Sigmoid colon (tissue), 7 donors: ENCODE results near the gene NCS1. TPM values are rescaled to one million over a fixed set of nuclear protein-coding genes. Genes with fewer than 3 reads are reported as not detected.
A peak's percentile ranks its signal among the peaks of the same experiment; 100 is the strongest.
"Not testable (repeated sequence)": the region's sequence is repeated elsewhere in the genome, so short reads cannot be mapped to it uniquely, and the experiment has no call there.

Experiments
- DNase-seq: peaks from one replicate; pipeline ENCODE4 v3.0.0-alpha.2; 2019
- H3K27ac ChIP-seq, 4 donors: fragments of 200-600 bp; sonication (generic); one replicate each; pipeline ENCODE4 v1.5.1; 2016 to 2019; ENCODE audit warnings: mild to moderate bottlenecking in 1 of 4
- H3K27me3 ChIP-seq, 3 donors: fragments of 200-600 bp; sonication (generic); one replicate each; pipeline ENCODE4 v1.5.1; 2019; ENCODE audit warnings: mild to moderate bottlenecking in 1 of 3
- H3K36me3 ChIP-seq, 4 donors: fragments of 200-600 bp; sonication (generic); one replicate each; pipeline ENCODE4 v1.5.1; 2016 to 2019
- H3K4me1 ChIP-seq, 4 donors: fragments of 200-600 bp; sonication (generic); one replicate each; pipeline ENCODE4 v1.5.1; 2017 to 2019
- H3K4me3 ChIP-seq, 4 donors: fragments of 200-600 bp; sonication (generic); one replicate each; pipeline ENCODE4 v1.5.1; 2017 to 2019; ENCODE audit warnings: mild to moderate bottlenecking in 2 of 4, moderate library complexity in 1 of 4
- H3K9me3 ChIP-seq, 4 donors: fragments of 200-600 bp in 3 of 4; sonication (generic) in 3 of 4; one replicate each; pipeline versions ENCODE4 v1.5.1 to v1.6.1; 2013 to 2019
- CTCF ChIP-seq, 4 experiments: fragments of 450-650 bp in 3 of 4; fragments of 200-600 bp in 1 of 4; IDR thresholded peaks; one replicate each; pipeline ENCODE4 v1.5.1; 2016 to 2019; ENCODE audit warnings: antibody characterized with exemption in 4 of 4, mild to moderate bottlenecking in 3 of 4, moderate library complexity in 2 of 4
- EP300 ChIP-seq, 4 donors: sonication (generic); formaldehyde crosslinking; IDR thresholded peaks; one replicate each; pipeline ENCODE4 v1.6.1; 2017; ENCODE audit warnings: antibody characterized with exemption in 4 of 4
- POLR2A ChIP-seq, 2 donors: fragments of 450-650 bp; IDR thresholded peaks; one replicate each; pipeline ENCODE4 v1.6.1; 2016; ENCODE audit warnings: antibody characterized with exemption in 2 of 2, mild to moderate bottlenecking in 2 of 2, moderate library complexity in 2 of 2
- POLR2AphosphoS5 ChIP-seq, 4 donors: sonication (generic); formaldehyde crosslinking; IDR thresholded peaks; one replicate each; pipeline ENCODE4 v1.6.1; 2017; ENCODE audit warnings: antibody characterized with exemption in 4 of 4
- WGBS, 2 donors: extraction: QIAGEN DNeasy Blood & Tissue Kit; methylation state at CpG; one replicate each; pipeline ENCODE4 v1.1.7; 2013; 5-methylcytosine and 5-hydroxymethylcytosine counted together
- intact Hi-C: fragments of 100-400 bp; cut with DNase I; formaldehyde crosslinking; loops from one replicate; pipeline ENCODE4 v1.15.1; 2023
- polyA plus RNA-seq, 3 donors: library from polyadenylated mRNA; stranded (reverse); fragments of 200-250 nt; gene quantifications; one replicate each; pipeline ENCODE4 v1.2.3, GENCODE V29; 2013
- total RNA-seq, 4 donors: library from RNA; depleted of rRNA; stranded (reverse); fragments of >200 nt; gene quantifications; one replicate each; pipeline ENCODE4 v1.1.0, GENCODE V29; 2016
- donor health status: healthy with polysubstance abuse.
- donor health status: Bipolar disorder and iron deficiency.
- donor health status: healthy.

Gene NCS1
- total and polyA plus RNA-seq, 7 donors: 0.69 to 133 (median 78.5) TPM

GRCh38 chr9:130276955-130277354 is 104.8 kb downstream of the NCS1 start:
- Histone ChIP-seq H3K27me3 (no peaks in the 10 kb centered on the region), H3K27ac (peak overlapping the region in 3 of 4 donors; percentile 44 to 98 (median 52)), H3K36me3 (no peaks in the 10 kb centered on the region), H3K9me3 (no peaks in the 10 kb centered on the region), H3K4me3 (no peak overlapping the region), H3K4me1 (peaks cover 0 to 45% (median 25%) of the 10 kb centered on the region in 4 donors)
- intact Hi-C loops: no loop called here
- TF ChIP-seq EP300 (IDR thresholded peaks at IDR 0.05) (no peak), POLR2A (IDR thresholded peaks at IDR 0.05) (no peak), POLR2AphosphoS5 (IDR thresholded peaks at IDR 0.05) (no peak), CTCF (IDR thresholded peaks at IDR 0.05) (no peak)
- WGBS, 2 donors: 88 to 89% methylated on average over 11 of the region's 11 CpGs
- peak; percentile 65 for DNase-seq

DNA sequence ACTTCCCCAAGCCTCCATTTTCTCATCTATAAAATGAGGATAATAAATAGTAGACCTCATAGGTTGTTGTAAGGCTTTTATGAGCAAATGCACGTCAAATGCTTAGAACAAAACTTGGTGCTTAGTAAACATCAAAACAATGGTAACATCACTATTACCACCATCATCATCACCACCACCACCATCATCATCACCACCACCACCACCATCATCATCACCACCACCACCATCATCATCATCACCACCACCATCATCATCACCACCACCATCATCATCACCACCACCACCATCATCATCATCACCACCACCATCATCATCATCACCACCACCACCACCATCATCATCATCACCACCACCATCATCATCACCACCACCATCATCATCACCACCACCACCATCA is 105.3 kb downstream of the NCS1 start:
- H3K4me3 ChIP-seq, H3K27me3 ChIP-seq, H3K9me3 ChIP-seq, H3K36me3 ChIP-seq, DNase-seq, intact Hi-C loops: not testable (repeated sequence)
- WGBS, 2 donors: 91% methylated on average over 1 of the region's 1 CpG
- peak overlapping the region in 2 of 4 donors; percentile 52 to 98 for H3K27ac ChIP-seq
- peaks cover 0 to 50% (median 30%) of the 10 kb centered on the region in 4 donors for H3K4me1 ChIP-seq

GRCh38 chr9:130283539-130284248 is 111.5 kb downstream of the NCS1 start:
- H3K27me3 ChIP-seq: no peaks in the 10 kb centered on the region
- 71 to 76% methylated on average over 4 of the region's 4 CpGs for WGBS, 2 donors
- intact Hi-C loops: loop anchor here (2.0 kb wide), 1 partner anchor 13 kb away; no protein-coding TSS in a partner anchor

DNA sequence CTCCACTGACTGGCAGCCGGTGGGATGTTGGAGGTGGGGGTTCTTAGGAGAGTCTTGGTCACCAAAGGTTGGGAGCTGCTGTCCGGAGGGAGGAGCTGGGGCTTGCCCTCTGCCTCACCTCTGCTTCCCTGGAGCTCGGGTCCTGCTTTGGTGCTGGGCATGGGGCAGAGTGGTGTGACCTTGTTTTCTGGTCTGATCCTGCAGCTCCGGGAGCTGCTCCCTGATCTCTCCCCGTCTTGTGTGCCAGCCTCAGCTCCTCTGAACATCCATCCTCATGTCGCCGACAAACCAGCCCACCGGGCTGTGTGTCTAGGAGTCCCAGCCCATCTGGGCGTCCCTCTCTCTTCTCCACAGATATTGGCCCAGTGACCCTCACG is 112.0 kb downstream of the NCS1 start:
- intact Hi-C loops: loop anchor here (2.0 kb wide), 1 partner anchor 13 kb away; no protein-coding TSS in a partner anchor
- WGBS, 2 donors: 68 to 72% methylated on average over 10 of the region's 10 CpGs
- Histone ChIP-seq H3K4me3 (no peak overlapping the region), H3K27me3 (no peaks in the 10 kb centered on the region), H3K4me1 (peaks cover 0 to 88% (median 77%) of the 10 kb centered on the region in 4 donors), H3K36me3 (peaks cover 0 to 14% (median 3%) of the 10 kb centered on the region in 4 donors), H3K27ac (peak overlapping the region in 3 of 4 donors; percentile 83 to 95 (median 91)), H3K9me3 (no peaks in the 10 kb centered on the region)
- peak; percentile 64 for DNase-seq
- TF ChIP-seq POLR2AphosphoS5 (IDR thresholded peaks at IDR 0.05) (no peak), CTCF (IDR thresholded peaks at IDR 0.05) (no peak), EP300 (IDR thresholded peaks at IDR 0.05) (no peak), POLR2A (IDR thresholded peaks at IDR 0.05) (no peak)

More at GRCh38 chr9:130283539-130284248, 111.5 kb downstream of the NCS1 start:
- TF ChIP-seq POLR2AphosphoS5 (IDR thresholded peaks at IDR 0.05): peak; percentile 73 to 81 (median 78)
- TF ChIP-seq EP300 (IDR thresholded peaks at IDR 0.05): peak; percentile 24 to 82 (median 62)
- TF ChIP-seq CTCF (IDR thresholded peaks at IDR 0.05): no peak
- DNase-seq: peak; percentile 73
- H3K4me1 ChIP-seq: peaks cover 0 to 82% (median 72%) of the 10 kb centered on the region in 4 donors
- H3K4me3 ChIP-seq: no peak overlapping the region
- peak overlapping the region; percentile 80 to 95 (median 87) for H3K27ac ChIP-seq
- no peaks in the 10 kb centered on the region for H3K9me3 ChIP-seq
- peaks cover 0 to 14% (median 3%) of the 10 kb centered on the region in 4 donors for H3K36me3 ChIP-seq

DNA sequence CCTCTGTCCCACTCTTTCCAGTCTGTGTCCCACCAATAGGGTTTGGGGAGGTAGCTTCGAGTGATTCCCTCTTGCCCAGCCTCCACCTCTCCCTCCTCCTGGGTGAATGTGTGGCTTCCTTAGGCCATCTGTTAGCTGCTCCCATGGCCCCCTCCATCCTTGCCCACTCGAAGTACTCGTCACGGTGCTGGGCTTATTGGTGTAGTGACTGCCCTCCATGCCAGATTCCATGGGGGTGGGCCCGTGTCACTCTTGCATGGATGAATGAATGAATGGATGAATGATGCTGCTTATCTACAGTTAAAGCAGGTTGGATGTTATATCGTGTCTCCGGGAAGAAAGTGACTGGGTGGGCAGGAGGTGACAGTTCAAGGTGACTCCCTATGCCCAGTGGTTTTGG is 112.5 kb downstream of the NCS1 start:
- Histone ChIP-seq H3K4me3 (no peak overlapping the region), H3K4me1 (peaks cover 0 to 91% (median 81%) of the 10 kb centered on the region in 4 donors), H3K27me3 (no peaks in the 10 kb centered on the region), H3K9me3 (no peaks in the 10 kb centered on the region), H3K27ac (peak overlapping the region in 3 of 4 donors; percentile 83 to 95 (median 91)), H3K36me3 (peaks cover 0 to 14% (median 3%) of the 10 kb centered on the region in 4 donors)
- DNase-seq: peak; percentile 60
- TF ChIP-seq POLR2A (IDR thresholded peaks at IDR 0.05) (no peak), POLR2AphosphoS5 (IDR thresholded peaks at IDR 0.05) (no peak)
- intact Hi-C loops: loop anchor here (2.0 to 5.0 kb wide), 2 partner anchors 14 to 43 kb away; no protein-coding TSS in a partner anchor
- WGBS, 2 donors: 85 to 90% methylated on average over 7 of the region's 7 CpGs
